ENCODE measurements around the gene TAS2R30.

Gene TAS2R30

GRCh38 chr12:11171145-11171968, 36.9 kb upstream of the TAS2R30 start, which contains the start of gene SMIM10L1 (continued):
- TF ChIP-seq PRDM2 (tag by site-specific recombination; IDR thresholded peaks at IDR 0.05; ENCODE audit: borderline replicate concordance), result no peak
- 0 out of 2 replicates have a peak, but pooled peaks have one; percentile 56 for TF ChIP-seq ZBTB7A (tag by site-specific recombination; IDR thresholded peaks at IDR 0.05; ENCODE audit: low read depth)
- no peak for TF ChIP-seq ZNF548 (tag by site-specific recombination; IDR thresholded peaks at IDR 0.05)
- TF ChIP-seq ZNF18 (tag by site-specific recombination; IDR thresholded peaks at IDR 0.05), result peak; percentile 64
- no peak for TF ChIP-seq AEBP2 (tag by site-specific recombination; IDR thresholded peaks at IDR 0.05; ENCODE audit: borderline replicate concordance)
- 0 out of 2 replicates have a peak, but pooled peaks have one; percentile 32 for TF ChIP-seq ZNF133 (tag by site-specific recombination; IDR thresholded peaks at IDR 0.05)
- TF ChIP-seq ZNF670 (tag by site-specific recombination; IDR thresholded peaks at IDR 0.05; ENCODE audit: low read depth), result no peak
- no peak for TF ChIP-seq ZNF202 (tag by site-specific recombination; IDR thresholded peaks at IDR 0.05; ENCODE audit: borderline replicate concordance)
- no peak for TF ChIP-seq ZNF645 (tag by site-specific recombination; IDR thresholded peaks at IDR 0.05)
- no peak for TF ChIP-seq SP7 (tag by site-specific recombination; IDR thresholded peaks at IDR 0.05)
- no peak for TF ChIP-seq ZNF558 (tag by site-specific recombination; IDR thresholded peaks at IDR 0.05)
- no peak for TF ChIP-seq ZNF146 (tag by site-specific recombination; IDR thresholded peaks at IDR 0.05)
- TF ChIP-seq ZNF214 (tag by site-specific recombination; IDR thresholded peaks at IDR 0.05; ENCODE audit: borderline replicate concordance), result no peak
- peak; percentile 9; the same call in 1 of the 2 replicates for TF ChIP-seq PRDM4 (tag by site-specific recombination; IDR thresholded peaks at IDR 0.05)
- TF ChIP-seq ZNF707 (tag by site-specific recombination; IDR thresholded peaks at IDR 0.05), result no peak
- no peak for TF ChIP-seq ZNF521 (tag by site-specific recombination; IDR thresholded peaks at IDR 0.05)
- peak; percentile 44; the same call in 1 of the 2 replicates for TF ChIP-seq MYNN (tag by site-specific recombination; IDR thresholded peaks at IDR 0.05; ENCODE audit: borderline replicate concordance)
- no peak for TF ChIP-seq PRDM10 (tag by site-specific recombination; IDR thresholded peaks at IDR 0.05)
- TF ChIP-seq ZNF391 (tag by site-specific recombination; IDR thresholded peaks at IDR 0.05; ENCODE audit: borderline replicate concordance, low read depth), result no peak; the same call in 1 of the 2 replicates
- TF ChIP-seq ZFP41 (tag by site-specific recombination; IDR thresholded peaks at IDR 0.05; ENCODE audit: borderline replicate concordance), result no peak

Measured in HEK293 (cell line).